CD4-positive, alpha-beta T cell (primary cell): ENCODE results near the gene C2orf49. TPM values are rescaled to one million over a fixed set of nuclear protein-coding genes. Genes with fewer than 3 reads are reported as not detected.

ENCODE experiments used
- ATAC-seq: fragments of 200-7000 bp; cut with Tn5 transposase; one replicate; pipeline ENCODE4 v1.10.0; 2022; ENCODE audit warnings: mild to moderate bottlenecking; ENCODE audit not compliant: poor library complexity
- CTCF ChIA-PET: fragments of 350-600 bp; sonication (Branson Sonifier 250); formaldehyde crosslinking; loops from one replicate; lab custom pipeline; 2021; ENCODE audit warnings: antibody characterized with exemption, inconsistent platforms; lab: Charles Lee
- POLR2A ChIA-PET: fragments of 350-600 bp; sonication (Branson Sonifier 250); formaldehyde crosslinking; loops from one replicate; lab custom pipeline; 2021; ENCODE audit warnings: antibody characterized with exemption, inconsistent platforms; lab: Charles Lee
- DNase-seq, 14 experiments: peaks; one replicate each; pipeline ENCODE4 v3.0.0-alpha.2; 2013 to 2020; ENCODE audit warnings: mixed read lengths in 2 of 14
- H3K27ac ChIP-seq, 2 donors: one replicate each; pipeline versions ENCODE4 v1.5.1 to v1.7.0; 2013; ENCODE audit warnings: low read length in 2 of 2, low read depth in 1 of 2, mild to moderate bottlenecking in 1 of 2
- H3K27me3 ChIP-seq, 2 experiments: 1 replicate in 1 of 2; 2 replicates in 1 of 2; pipeline versions ENCODE4 v1.6.1 to v1.7.0; 2013; ENCODE audit warnings: low read length in 2 of 2, control low read depth in 1 of 2, mild to moderate bottlenecking in 1 of 2, moderate library complexity in 1 of 2; ENCODE audit not compliant: insufficient read depth in 2 of 2, control insufficient read depth in 1 of 2
- H3K36me3 ChIP-seq: one replicate; pipeline ENCODE4 v1.6.1; 2013; ENCODE audit warnings: low read length, control low read depth; ENCODE audit not compliant: insufficient read depth
- H3K4me1 ChIP-seq: one replicate; pipeline ENCODE4 v1.6.1; 2013; ENCODE audit warnings: low read length, control low read depth; ENCODE audit not compliant: insufficient read depth
- H3K4me3 ChIP-seq: one replicate; pipeline ENCODE4 v1.5.1; 2013; ENCODE audit warnings: mild to moderate bottlenecking, low read length, moderate library complexity
- H3K9me3 ChIP-seq, 2 experiments: 1 replicate in 1 of 2; 2 replicates in 1 of 2; pipeline versions ENCODE4 v1.6.1 to v1.7.0; 2013; ENCODE audit warnings: low read length in 2 of 2, mild to moderate bottlenecking in 2 of 2, control low read depth in 1 of 2, moderate library complexity in 1 of 2; ENCODE audit not compliant: control insufficient read depth in 1 of 2, insufficient read depth in 1 of 2
- H3K27ac Mint-ChIP-seq: one replicate; pipeline ENCODE4 v1.8.0; 2020; ENCODE audit warnings: mixed read lengths
- H3K27me3 Mint-ChIP-seq: one replicate; pipeline ENCODE4 v1.8.0; 2021; ENCODE audit warnings: mixed read lengths
- H3K36me3 Mint-ChIP-seq: one replicate; pipeline ENCODE4 v1.8.0; 2021; ENCODE audit warnings: low read depth, mixed read lengths
- H3K4me1 Mint-ChIP-seq: one replicate; pipeline ENCODE4 v1.8.0; 2021; ENCODE audit warnings: low read depth, mixed read lengths
- H3K4me3 Mint-ChIP-seq: one replicate; pipeline ENCODE4 v1.8.0; 2020; ENCODE audit warnings: mild to moderate bottlenecking, mixed read lengths
- H3K9me3 Mint-ChIP-seq: one replicate; pipeline ENCODE4 v1.8.0; 2020; ENCODE audit warnings: mixed read lengths
- intact Hi-C, 2 experiments: fragments of 100-400 bp; cut with DNase I in 1 of 2; cut with micrococcal nuclease in 1 of 2; formaldehyde crosslinking; loops; one replicate each; pipeline versions ENCODE4 v1.15.1 to v1.9.0; 2023 to 2025; cut with DNase I, micrococcal nuclease
- total RNA-seq, 174 experiments: library from RNA in 2 of 174; stranded (reverse) in 2 of 174; gene quantifications; one replicate each; pipeline ENCODE4 v1.2.3 and lab custom pipeline; 2021 to 2026
- TF ChIP-seq, protein P1 (sequence below): fragments of 200-600 bp; IDR thresholded peaks from one replicate; pipeline ENCODE4 v1.8.0; 2022; ENCODE audit warnings: antibody characterized with exemption, mild to moderate bottlenecking

C2orf49 gene
- total RNA-seq, 2 experiments from 2014 or later: 28.8 to 29.4 TPM

DNA sequence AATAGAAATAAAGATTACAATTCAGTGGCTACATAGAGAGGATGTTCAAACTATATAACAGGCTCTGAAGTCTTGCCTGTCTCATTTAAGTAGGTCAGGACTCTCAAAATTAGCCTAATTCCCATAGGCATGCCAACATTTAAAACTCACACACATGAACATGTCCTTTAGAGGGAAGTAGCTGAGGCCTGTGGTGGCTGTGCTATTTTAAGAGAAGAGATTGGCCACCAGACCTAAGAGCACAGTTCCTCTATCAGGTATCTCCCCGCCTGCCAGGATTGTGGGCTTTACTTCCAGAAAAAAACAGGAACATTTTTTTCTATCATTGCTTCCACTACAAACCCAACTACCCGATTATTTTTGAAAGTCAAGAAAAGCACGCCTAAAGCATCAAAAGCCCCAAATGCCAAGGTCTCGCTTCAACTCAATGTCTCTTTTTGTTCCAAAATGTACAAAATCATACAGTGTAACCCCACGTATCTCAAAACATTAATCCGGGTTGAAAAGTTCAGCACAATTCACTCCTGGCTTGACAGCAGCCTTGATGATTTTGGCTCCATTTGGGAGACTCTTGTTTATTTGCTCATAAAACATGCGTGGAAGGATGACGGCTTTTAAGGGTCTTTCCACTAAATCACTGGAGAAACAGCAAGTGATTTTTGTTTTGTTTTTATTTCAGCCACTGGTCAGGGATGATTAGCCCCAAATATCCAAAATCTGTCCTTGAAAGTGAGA is 46.3 kb downstream of the C2orf49 start:
- intact Hi-C loops: no loop called here
- Mint-ChIP-seq H3K27ac (no peak overlapping the region), H3K27me3 (no peaks in the 10 kb centered on the region), H3K4me3 (no peak overlapping the region), H3K4me1 (no peaks in the 10 kb centered on the region), H3K36me3 (no peaks in the 10 kb centered on the region), H3K9me3 (no peaks in the 10 kb centered on the region)
- H3K4me3 ChIP-seq: no peak overlapping the region
- H3K27me3 ChIP-seq: no peaks in the 10 kb centered on the region
- POLR2A ChIA-PET: no interaction called here
- no peaks in the 10 kb centered on the region for H3K36me3 ChIP-seq
- no peak for ATAC-seq
- TF ChIP-seq, protein P1, sequence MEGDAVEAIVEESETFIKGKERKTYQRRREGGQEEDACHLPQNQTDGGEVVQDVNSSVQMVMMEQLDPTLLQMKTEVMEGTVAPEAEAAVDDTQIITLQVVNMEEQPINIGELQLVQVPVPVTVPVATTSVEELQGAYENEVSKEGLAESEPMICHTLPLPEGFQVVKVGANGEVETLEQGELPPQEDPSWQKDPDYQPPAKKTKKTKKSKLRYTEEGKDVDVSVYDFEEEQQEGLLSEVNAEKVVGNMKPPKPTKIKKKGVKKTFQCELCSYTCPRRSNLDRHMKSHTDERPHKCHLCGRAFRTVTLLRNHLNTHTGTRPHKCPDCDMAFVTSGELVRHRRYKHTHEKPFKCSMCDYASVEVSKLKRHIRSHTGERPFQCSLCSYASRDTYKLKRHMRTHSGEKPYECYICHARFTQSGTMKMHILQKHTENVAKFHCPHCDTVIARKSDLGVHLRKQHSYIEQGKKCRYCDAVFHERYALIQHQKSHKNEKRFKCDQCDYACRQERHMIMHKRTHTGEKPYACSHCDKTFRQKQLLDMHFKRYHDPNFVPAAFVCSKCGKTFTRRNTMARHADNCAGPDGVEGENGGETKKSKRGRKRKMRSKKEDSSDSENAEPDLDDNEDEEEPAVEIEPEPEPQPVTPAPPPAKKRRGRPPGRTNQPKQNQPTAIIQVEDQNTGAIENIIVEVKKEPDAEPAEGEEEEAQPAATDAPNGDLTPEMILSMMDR: no peak
- no peaks in the 10 kb centered on the region for H3K4me1 ChIP-seq
- CTCF ChIA-PET: no interaction called here
- no peaks in the 10 kb centered on the region for H3K9me3 ChIP-seq
- no peak overlapping the region for H3K27ac ChIP-seq
- DNase-seq: no peak

- ChIA-PET CTCF (no interaction called here), POLR2A (interaction anchor here (0.7 kb wide), 1 partner anchor 15 kb away, joined by 3 read pairs; the partner anchor contains the start of gene FHL2)
- Histone ChIP-seq H3K4me3 (no peak overlapping the region), H3K27ac (no peak overlapping the region), H3K9me3 (no peaks in the 10 kb centered on the region), H3K27me3 (no peaks in the 10 kb centered on the region), H3K4me1 (no peaks in the 10 kb centered on the region), H3K36me3 (no peaks in the 10 kb centered on the region)
- no peaks in the 10 kb centered on the region for H3K27me3 Mint-ChIP-seq
- no peaks in the 10 kb centered on the region for H3K36me3 Mint-ChIP-seq
- no peak for DNase-seq
- TF ChIP-seq, protein P1: no peak
- intact Hi-C loops: no loop called here
- no peak overlapping the region for H3K4me3 Mint-ChIP-seq
- no peak for ATAC-seq
- no peaks in the 10 kb centered on the region for H3K9me3 Mint-ChIP-seq
- no peak overlapping the region for H3K27ac Mint-ChIP-seq
- no peaks in the 10 kb centered on the region for H3K4me1 Mint-ChIP-seq
These were observed 46.9 kb downstream of the C2orf49 start for GRCh38 chr2:105384216-105384615.

GRCh38 chr2:105384861-105385260 is 47.5 kb downstream of the C2orf49 start:
- intact Hi-C loops: no loop called here
- POLR2A ChIA-PET: interaction anchor here (0.7 kb wide), 1 partner anchor 14 kb away, joined by 3 read pairs; the partner anchor contains the start of gene FHL2
- no peak for DNase-seq
- no peak overlapping the region for H3K27ac ChIP-seq
- Mint-ChIP-seq H3K27ac (no peak overlapping the region), H3K36me3 (no peaks in the 10 kb centered on the region), H3K4me3 (no peak overlapping the region), H3K27me3 (no peaks in the 10 kb centered on the region), H3K4me1 (no peaks in the 10 kb centered on the region), H3K9me3 (no peaks in the 10 kb centered on the region)
- TF ChIP-seq, protein P1: no peak
- CTCF ChIA-PET: no interaction called here
- H3K9me3 ChIP-seq: no peaks in the 10 kb centered on the region
- H3K4me1 ChIP-seq: no peaks in the 10 kb centered on the region
- no peak for ATAC-seq
- no peak overlapping the region for H3K4me3 ChIP-seq
- no peaks in the 10 kb centered on the region for H3K27me3 ChIP-seq
- no peaks in the 10 kb centered on the region for H3K36me3 ChIP-seq
